ENCODE measurements around the gene ACTA2. TPM values are rescaled to one million over a fixed set of nuclear protein-coding genes. Genes with fewer than 3 reads are reported as not detected.

ACTA2 gene
- total RNA-seq, 1 experiment from 2014 or later, result 52.2 TPM

- no peaks in the 10 kb centered on the region for H3K9me3 ChIP-seq (ENCODE audit: low read depth, low read length, poor library complexity, severe bottlenecking)
- no peaks in the 10 kb centered on the region for H3K27me3 ChIP-seq (replicated peaks; ENCODE audit: insufficient read depth, low read depth, low read length, poor library complexity)
- intact Hi-C loops (cut with micrococcal nuclease; ENCODE audit: unreplicated experiment), result loop anchor here (1.0 to 2.0 kb wide), 3 partner anchors 51 to 152 kb away; no protein-coding TSS in a partner anchor
- ChIA-PET POLR2A (ENCODE audit: low non-redundant PET) (no interaction called here), CTCF (interaction anchor here (0.8 to 1.2 kb wide), 4 partner anchors 12 to 54 kb away, joined by 3 to 6 read pairs (median 4); no protein-coding TSS in a partner anchor)
- no TSS peak for BruUV-seq (replicated peaks)
- H3K4me3 ChIP-seq (ENCODE audit: low read depth, low read length, poor library complexity, severe bottlenecking), result no peak overlapping the region
- peaks cover 78% of the 10 kb centered on the region for H3K4me1 ChIP-seq (ENCODE audit: insufficient read depth, low read length, poor library complexity, severe bottlenecking)
- H3K36me3 ChIP-seq (ENCODE audit: insufficient read depth, low read length, poor library complexity, severe bottlenecking), result no peaks in the 10 kb centered on the region
- peak overlapping the region; percentile 97 for H3K27ac ChIP-seq (ENCODE audit: low read depth, low read length, poor library complexity, severe bottlenecking)
- peak; percentile 88 for TF ChIP-seq CTCF (conservative IDR thresholded peaks at IDR 0.05; ENCODE audit: low read depth, low read length)
- TF ChIP-seq EZH2 (IDR thresholded peaks at IDR 0.05; ENCODE audit: borderline replicate concordance, low read depth, low read length, poor library complexity, severe bottlenecking), result no peak
- DNase-seq (ENCODE audit: low spot score), result peak; percentile 78
Observed at GRCh38 chr10:88986549-88987242, 34.1 kb upstream of the ACTA2 start.

GRCh38 chr10:88984525-88984924 lies 32.0 kb upstream of the ACTA2 start:
- ChIA-PET CTCF (no interaction called here), POLR2A (ENCODE audit: low non-redundant PET) (no interaction called here)
- Histone ChIP-seq H3K27ac (ENCODE audit: low read depth, low read length, poor library complexity, severe bottlenecking) (peak overlapping the region; percentile 75), H3K27me3 (replicated peaks; ENCODE audit: insufficient read depth, low read depth, low read length, poor library complexity) (no peaks in the 10 kb centered on the region), H3K4me1 (ENCODE audit: insufficient read depth, low read length, poor library complexity, severe bottlenecking) (peaks cover 97% of the 10 kb centered on the region), H3K9me3 (ENCODE audit: low read depth, low read length, poor library complexity, severe bottlenecking) (no peaks in the 10 kb centered on the region), H3K4me3 (ENCODE audit: low read depth, low read length, poor library complexity, severe bottlenecking) (no peak overlapping the region), H3K36me3 (ENCODE audit: insufficient read depth, low read length, poor library complexity, severe bottlenecking) (no peaks in the 10 kb centered on the region)
- TF ChIP-seq EZH2 (IDR thresholded peaks at IDR 0.05; ENCODE audit: borderline replicate concordance, low read depth, low read length, poor library complexity, severe bottlenecking), result no peak
- DNase-seq (ENCODE audit: low spot score), result no peak
- intact Hi-C loops (cut with micrococcal nuclease; ENCODE audit: unreplicated experiment), result no loop called here
- BruUV-seq (replicated peaks), result no TSS peak

- Histone ChIP-seq H3K27ac (ENCODE audit: low read depth, low read length, poor library complexity, severe bottlenecking) (peak overlapping the region; percentile 75), H3K36me3 (ENCODE audit: insufficient read depth, low read length, poor library complexity, severe bottlenecking) (no peaks in the 10 kb centered on the region), H3K4me1 (ENCODE audit: insufficient read depth, low read length, poor library complexity, severe bottlenecking) (peaks cover 97% of the 10 kb centered on the region), H3K9me3 (ENCODE audit: low read depth, low read length, poor library complexity, severe bottlenecking) (no peaks in the 10 kb centered on the region), H3K4me3 (ENCODE audit: low read depth, low read length, poor library complexity, severe bottlenecking) (no peak overlapping the region), H3K27me3 (replicated peaks; ENCODE audit: insufficient read depth, low read depth, low read length, poor library complexity) (no peaks in the 10 kb centered on the region)
- ChIA-PET POLR2A (ENCODE audit: low non-redundant PET) (no interaction called here), CTCF (no interaction called here)
- DNase-seq (ENCODE audit: low spot score), result no peak
- no peak for TF ChIP-seq EZH2 (IDR thresholded peaks at IDR 0.05; ENCODE audit: borderline replicate concordance, low read depth, low read length, poor library complexity, severe bottlenecking)
- no peak for TF ChIP-seq CTCF (conservative IDR thresholded peaks at IDR 0.05; ENCODE audit: low read depth, low read length)
- BruUV-seq (replicated peaks), result no TSS peak
- intact Hi-C loops (cut with micrococcal nuclease; ENCODE audit: unreplicated experiment), result no loop called here
Observed at GRCh38 chr10:88983939-88984338, 31.4 kb upstream of the ACTA2 start.

All from A673 (cell line).